ENCODE data around the gene CLIP2.

Gene CLIP2

GRCh38 chr7:74454925-74455288 lies 165.7 kb downstream of the CLIP2 start:
- Histone ChIP-seq H3K79me2 (ENCODE audit: insufficient read depth, low read length) (peaks cover 42% of the 10 kb centered on the region), H3K4me1 (ENCODE audit: insufficient read depth, low read length) (peaks cover 27% of the 10 kb centered on the region), H2AFZ (ENCODE audit: low read depth, low read length) (no peak overlapping the region), H4K20me1 (ENCODE audit: insufficient read depth, low read length) (0 out of 2 replicates have a peak, but pooled peaks cover 3% of the 10 kb centered on the region), H3K4me3 (ENCODE audit: low read depth in 1 of 2, low read length in 2 of 2) (peak overlapping the region in 1 of 2 experiments; percentile 56; a peak in 2 of 4 replicates), H3K27me3 (ENCODE audit: insufficient read depth, low read length, poor library complexity) (no peaks in the 10 kb centered on the region), H3K9ac (ENCODE audit: low read depth, low read length) (peak overlapping the region; percentile 68; the same call in 1 of the 2 replicates), H3K27ac (ENCODE audit: low read length) (peak overlapping the region; percentile 18; the same call in 1 of the 2 replicates), H3K9me3 (ENCODE audit: insufficient read depth, low read length, severe bottlenecking) (no peaks in the 10 kb centered on the region), H3K36me3 (ENCODE audit: insufficient read depth, low read length) (no peaks in the 10 kb centered on the region), H3K4me2 (ENCODE audit: insufficient read depth, low read length) (peak overlapping the region; percentile 60)
- DNase-seq (no peak), ATAC-seq (ENCODE audit: insufficient read depth, low read depth) (no peak)
- TF ChIP-seq EZH2 (IDR thresholded peaks at IDR 0.05; ENCODE audit: borderline replicate concordance, low read depth, low read length, severe bottlenecking) (no peak), CTCF (IDR thresholded peaks at IDR 0.05; ENCODE audit: borderline replicate concordance, extremely low read depth, low read length, poor library complexity, severe bottlenecking) (no peak)

GRCh38 chr7:74455291-74455804 lies 166.1 kb downstream of the CLIP2 start:
- H3K4me2 ChIP-seq (ENCODE audit: insufficient read depth, low read length) = peak overlapping the region; percentile 60
- peaks cover 45% of the 10 kb centered on the region for H3K79me2 ChIP-seq (ENCODE audit: insufficient read depth, low read length)
- ATAC-seq (ENCODE audit: insufficient read depth, low read depth) = no peak
- H4K20me1 ChIP-seq (ENCODE audit: insufficient read depth, low read length) = 0 out of 2 replicates have a peak, but pooled peaks cover 3% of the 10 kb centered on the region
- H3K4me1 ChIP-seq (ENCODE audit: insufficient read depth, low read length) = peaks cover 27% of the 10 kb centered on the region
- no peak overlapping the region for H2AFZ ChIP-seq (ENCODE audit: low read depth, low read length)
- TF ChIP-seq EZH2 (IDR thresholded peaks at IDR 0.05; ENCODE audit: borderline replicate concordance, low read depth, low read length, severe bottlenecking) = no peak
- no peak for TF ChIP-seq CTCF (IDR thresholded peaks at IDR 0.05; ENCODE audit: borderline replicate concordance, extremely low read depth, low read length, poor library complexity, severe bottlenecking)
- H3K27ac ChIP-seq (ENCODE audit: low read length) = no peak overlapping the region
- H3K9me3 ChIP-seq (ENCODE audit: insufficient read depth, low read length, severe bottlenecking) = no peaks in the 10 kb centered on the region
- H3K27me3 ChIP-seq (ENCODE audit: insufficient read depth, low read length, poor library complexity) = no peaks in the 10 kb centered on the region
- H3K9ac ChIP-seq (ENCODE audit: low read depth, low read length) = no peak overlapping the region; the same call in 1 of the 2 replicates
- no peak for DNase-seq
- H3K36me3 ChIP-seq (ENCODE audit: insufficient read depth, low read length) = no peaks in the 10 kb centered on the region
- no peak overlapping the region for H3K4me3 ChIP-seq (ENCODE audit: low read depth in 1 of 2, low read length in 2 of 2)
